CD4-positive, alpha-beta T cell treated with Interleukin-10 for 1 hour (primary cell): ENCODE results near the gene GCH1.

Experiments used
- DNase-seq: peaks from one replicate; pipeline ENCODE4 v3.0.0-alpha.2; 2020

GCH1 gene

DNA sequence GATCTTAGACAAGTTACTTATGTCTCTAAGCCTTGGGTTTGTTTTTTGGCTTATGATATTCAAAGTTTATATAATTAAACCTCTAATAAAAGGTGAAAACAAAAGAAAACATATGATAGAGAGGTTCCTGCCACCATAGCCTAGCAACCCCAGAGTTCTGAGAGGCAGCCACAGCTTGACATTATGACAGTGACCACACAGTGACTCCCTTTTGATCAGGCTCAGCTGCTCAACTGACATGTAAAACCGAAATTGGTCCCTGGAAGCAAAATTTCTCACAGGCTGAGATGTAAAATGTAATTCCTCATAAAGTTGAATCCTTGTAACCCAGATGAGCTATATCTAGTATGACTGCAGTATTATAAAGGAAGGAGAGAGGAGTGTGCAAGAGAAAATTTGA is 108.5 kb downstream of the GCH1 start:
- no peak for DNase-seq

DNA sequence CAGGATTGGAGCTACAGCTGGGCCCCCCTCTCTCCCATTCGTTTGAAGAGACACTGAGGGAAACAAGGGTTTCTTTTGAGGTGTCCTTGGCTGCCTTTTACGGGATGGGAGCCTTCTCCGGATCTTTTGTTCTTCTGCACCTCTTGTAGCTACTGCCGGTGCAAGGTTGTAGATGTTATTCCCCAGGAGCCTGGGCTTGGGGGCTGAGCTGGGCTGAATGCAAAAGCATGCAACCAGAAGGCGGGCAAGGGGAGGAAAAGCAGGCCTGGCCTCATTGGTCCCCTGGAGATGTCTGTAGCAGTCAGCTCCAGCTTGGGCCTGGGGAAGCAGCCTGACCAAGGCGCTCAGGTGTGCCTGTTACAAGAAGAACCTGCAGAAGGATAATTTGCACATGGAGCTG is 110.3 kb downstream of the GCH1 start:
- DNase-seq = no peak
